GM12874 (cell line): Measurements from ENCODE around the gene PTPN3.

Experiments used
- TF ChIP-seq, protein P1 (sequence below): IDR thresholded peaks from 2 replicates; pipeline ENCODE4 v1.5.1; 2011; ENCODE audit warnings: low read depth, mild to moderate bottlenecking, control low read depth, low read length, moderate library complexity; ENCODE audit not compliant: insufficient read depth

The PTPN3 gene

GRCh38 chr9:109335929-109336328, 162.2 kb downstream of the PTPN3 start:
- TF ChIP-seq, protein P1, sequence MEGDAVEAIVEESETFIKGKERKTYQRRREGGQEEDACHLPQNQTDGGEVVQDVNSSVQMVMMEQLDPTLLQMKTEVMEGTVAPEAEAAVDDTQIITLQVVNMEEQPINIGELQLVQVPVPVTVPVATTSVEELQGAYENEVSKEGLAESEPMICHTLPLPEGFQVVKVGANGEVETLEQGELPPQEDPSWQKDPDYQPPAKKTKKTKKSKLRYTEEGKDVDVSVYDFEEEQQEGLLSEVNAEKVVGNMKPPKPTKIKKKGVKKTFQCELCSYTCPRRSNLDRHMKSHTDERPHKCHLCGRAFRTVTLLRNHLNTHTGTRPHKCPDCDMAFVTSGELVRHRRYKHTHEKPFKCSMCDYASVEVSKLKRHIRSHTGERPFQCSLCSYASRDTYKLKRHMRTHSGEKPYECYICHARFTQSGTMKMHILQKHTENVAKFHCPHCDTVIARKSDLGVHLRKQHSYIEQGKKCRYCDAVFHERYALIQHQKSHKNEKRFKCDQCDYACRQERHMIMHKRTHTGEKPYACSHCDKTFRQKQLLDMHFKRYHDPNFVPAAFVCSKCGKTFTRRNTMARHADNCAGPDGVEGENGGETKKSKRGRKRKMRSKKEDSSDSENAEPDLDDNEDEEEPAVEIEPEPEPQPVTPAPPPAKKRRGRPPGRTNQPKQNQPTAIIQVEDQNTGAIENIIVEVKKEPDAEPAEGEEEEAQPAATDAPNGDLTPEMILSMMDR, result no peak

- TF ChIP-seq, protein P1, result no peak
Observed at GRCh38 chr9:109335121-109335520, 163.0 kb downstream of the PTPN3 start.

- TF ChIP-seq, protein P1, result no peak
Observed at GRCh38 chr9:109331353-109331752, 166.8 kb downstream of the PTPN3 start.

- TF ChIP-seq, protein P1, result no peak
Observed at GRCh38 chr9:109329638-109330258, 168.4 kb downstream of the PTPN3 start.

DNA sequence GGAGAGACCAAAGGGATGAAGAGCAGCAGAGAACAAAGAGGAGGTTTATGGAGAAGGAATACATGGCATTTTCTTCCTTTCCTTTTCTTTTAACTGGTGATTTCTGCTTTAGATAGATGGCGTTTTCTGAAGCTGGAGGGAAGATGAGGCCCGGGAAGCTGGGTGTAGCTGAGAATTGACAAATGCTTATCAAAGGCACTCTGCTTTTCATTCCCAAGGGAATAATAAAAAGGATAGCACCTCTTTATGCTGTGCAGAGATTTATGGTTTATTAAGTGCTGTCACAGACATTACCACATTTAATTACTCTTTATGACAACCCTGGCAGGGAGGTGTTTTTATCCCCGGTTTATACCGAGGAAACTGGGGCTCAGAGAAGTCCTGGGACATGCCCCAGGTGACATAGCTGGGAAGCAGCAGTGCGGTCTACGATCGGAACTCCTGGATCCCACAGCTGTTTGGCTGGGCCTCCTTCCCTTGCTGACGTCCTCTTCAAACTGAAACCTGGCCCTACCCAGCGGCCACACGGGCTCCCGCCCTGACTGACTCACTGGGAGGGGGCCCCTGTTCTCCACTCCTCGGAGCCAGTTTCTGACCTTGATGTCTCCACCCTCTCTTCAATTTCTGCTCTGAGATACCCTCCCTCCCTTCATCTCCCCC, 169.0 kb downstream of the PTPN3 start:
- TF ChIP-seq, protein P1, result no peak
